ENCODE results near the gene PLK3.
"Not testable (repeated sequence)": the region's sequence is repeated elsewhere in the genome, so short reads cannot be mapped to it uniquely, and the experiment has no call there.

PLK3 gene

DNA sequence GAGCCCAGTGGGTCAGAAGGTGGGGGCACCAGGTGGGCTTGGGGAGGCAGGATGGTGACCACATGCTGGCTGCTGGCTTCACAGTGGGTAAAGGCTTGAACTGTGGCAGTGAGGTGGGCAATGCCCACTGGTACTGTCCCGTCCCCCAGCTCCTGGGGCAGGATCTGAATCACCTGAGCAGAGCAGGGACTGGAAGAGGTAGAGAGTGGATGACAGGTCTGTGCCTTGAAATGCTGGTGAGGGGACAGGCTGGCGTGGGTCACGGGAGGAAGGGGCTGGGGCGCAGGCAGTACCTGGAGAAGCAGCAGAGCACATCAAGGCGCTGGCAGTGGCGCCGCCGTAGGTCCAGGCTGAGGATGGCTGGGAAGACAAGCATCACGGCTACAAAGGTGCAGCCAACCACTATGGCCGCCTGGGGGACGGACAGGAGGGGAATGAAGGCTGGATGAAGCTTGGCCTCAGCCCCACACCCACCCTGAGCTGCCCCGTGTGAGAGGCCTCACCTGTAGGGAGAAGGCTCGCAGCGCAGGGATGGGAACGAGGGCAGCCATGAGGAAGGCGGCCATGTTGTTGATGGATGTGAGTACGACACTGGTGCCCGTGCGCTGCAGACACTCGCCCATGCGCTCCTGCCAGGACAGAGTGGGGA, 27.9 kb downstream of the PLK3 start:
- DNase-seq (ENCODE audit: low read depth, low spot score), result no peak

DNA sequence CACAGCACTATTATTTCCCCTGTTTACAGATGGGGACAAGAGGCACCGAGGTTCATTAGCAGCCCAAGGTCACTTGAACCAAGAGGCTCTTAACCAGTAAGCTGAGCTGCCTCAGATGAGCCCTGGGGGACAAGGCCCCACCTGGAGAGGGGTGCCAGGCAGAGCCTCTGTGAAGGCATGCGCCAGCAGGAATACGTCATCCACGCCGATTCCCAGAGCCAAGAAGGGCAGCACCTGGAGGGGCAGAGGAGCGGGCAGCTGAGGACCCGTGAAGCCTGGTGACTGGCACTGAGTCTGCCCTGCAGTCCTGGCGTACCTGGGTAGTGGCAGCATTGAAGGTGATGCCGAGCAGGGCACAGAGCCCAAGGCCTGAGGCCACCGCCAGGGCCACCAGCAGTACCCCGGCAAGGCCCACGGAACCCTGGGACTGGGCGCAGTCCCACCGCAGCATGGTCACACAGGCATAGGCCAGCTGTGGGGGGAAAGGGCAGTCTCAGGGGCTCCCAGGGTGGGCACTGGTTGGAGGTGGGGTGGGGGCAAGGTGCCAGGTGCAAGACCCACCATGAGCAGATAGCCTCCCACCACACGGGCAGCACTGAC, 28.8 kb downstream of the PLK3 start:
- no peak for DNase-seq (ENCODE audit: low read depth, low spot score)

DNA sequence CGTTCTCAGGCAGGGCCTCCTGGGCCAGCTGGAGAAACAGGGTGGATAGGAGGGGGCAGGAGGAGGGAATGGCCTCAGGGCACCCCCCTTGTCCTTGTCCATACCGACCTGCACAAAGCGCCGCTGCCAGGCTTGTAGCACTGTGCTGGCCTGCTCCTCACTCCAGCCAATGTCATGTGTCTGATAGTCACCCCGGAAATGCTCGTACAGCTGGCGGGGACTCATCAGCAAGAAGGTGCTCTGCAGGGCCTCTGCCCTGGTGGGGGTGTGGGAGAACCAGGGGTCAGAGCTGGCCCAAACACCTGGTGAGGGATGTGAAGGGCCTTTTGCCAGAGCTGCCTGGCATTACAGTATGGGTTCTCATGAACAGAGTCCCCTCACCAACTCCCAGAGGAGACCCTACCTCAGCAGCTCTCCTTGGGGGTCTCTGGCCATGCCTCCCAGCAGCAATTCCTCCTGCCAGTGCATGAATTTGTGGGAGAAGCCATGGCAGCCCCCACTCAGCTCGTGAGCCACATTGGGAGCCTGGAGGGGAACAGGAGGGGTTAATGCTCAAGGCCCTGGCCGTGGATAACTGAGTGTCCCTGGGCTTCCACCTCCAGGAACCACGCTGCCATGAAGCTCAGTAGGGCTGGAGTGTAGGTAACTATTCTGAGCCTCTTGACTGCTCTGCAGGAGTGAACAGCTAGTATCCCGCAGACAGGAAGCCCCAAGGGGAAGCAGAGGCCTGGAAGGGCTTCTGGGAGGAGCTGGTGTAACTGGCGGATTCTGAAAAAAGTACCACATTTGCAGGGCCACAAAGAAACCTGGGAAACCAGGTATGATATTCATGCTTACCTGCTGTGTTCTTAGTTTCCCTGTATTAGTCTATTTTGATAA, 29.6 kb downstream of the PLK3 start:
- no peak for DNase-seq (ENCODE audit: low read depth, low spot score)

DNA sequence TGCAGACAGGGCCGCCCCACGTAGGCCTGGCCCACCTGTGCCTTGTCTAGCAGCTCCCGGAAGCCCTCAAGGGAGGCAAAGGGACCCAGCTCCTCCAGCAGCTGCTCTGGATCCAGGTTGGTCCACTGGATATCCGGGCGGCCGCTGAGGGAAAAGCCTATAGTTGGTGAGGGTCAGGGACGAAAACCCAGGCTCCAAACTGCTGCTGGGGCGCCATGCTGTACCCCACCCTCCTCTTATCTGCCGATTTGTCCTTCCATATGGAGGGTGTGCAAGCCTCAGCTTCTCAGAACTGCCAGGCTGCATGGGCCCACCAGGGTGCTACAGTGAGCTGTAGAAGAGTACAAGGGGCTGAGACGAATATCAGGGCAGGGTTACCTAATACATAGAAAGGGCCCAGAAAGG, 30.7 kb downstream of the PLK3 start:
- DNase-seq (ENCODE audit: low read depth, low spot score), result no peak

DNA sequence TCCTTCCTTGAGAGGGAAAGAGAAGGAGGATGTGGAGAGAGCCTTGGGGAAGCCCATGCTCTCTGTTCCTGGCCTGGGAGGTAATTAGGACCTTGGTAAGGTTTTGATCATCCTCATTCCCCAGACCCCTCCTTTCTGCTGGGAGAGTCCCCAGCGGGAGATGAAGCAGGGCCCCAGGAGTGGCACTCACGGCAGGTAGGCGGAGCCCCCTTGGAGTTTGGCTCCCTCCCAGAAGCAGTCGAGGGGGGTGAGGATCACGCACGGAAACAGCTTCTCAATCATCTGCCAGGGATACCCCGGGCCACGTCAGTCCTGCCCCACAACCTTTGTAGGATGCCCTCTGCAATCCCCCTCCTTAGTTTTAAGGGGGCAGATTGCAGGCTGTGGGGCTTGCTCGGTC, 31.3 kb downstream of the PLK3 start:
- no peak for DNase-seq (ENCODE audit: low read depth, low spot score)

DNA sequence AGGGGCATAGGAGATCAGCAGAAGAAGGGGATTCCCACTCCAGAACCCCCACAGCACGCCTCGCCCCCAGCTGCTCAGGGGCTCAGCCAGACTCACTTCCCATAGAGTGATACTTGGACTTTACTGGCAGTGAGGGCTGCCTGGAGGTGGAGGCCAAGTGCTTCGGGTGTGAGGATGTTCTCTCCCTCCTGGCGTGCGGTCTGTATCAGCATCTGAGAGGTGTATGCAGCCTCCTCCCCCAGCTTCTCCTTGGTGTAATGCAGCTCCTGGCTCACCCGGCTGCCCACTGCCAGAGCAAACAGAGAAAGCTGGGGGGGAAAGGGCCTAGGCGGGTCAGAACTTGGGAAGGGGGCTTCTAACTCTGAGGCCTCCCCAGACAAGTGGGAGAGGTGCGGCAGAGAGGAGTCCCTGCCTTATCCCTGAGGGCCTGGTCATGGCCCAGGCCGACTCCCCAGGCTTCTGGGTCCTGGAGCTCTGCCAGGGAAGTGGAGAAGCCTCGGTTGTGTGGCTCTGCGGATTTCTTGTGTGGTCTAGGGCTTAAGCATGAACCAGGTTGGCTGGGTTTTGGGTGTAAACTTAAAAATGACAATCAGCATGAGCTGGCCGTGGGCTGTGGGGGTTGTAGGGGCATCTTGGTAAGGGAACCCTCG, 32.0 kb downstream of the PLK3 start:
- no peak for DNase-seq (ENCODE audit: low read depth, low spot score)

DNA sequence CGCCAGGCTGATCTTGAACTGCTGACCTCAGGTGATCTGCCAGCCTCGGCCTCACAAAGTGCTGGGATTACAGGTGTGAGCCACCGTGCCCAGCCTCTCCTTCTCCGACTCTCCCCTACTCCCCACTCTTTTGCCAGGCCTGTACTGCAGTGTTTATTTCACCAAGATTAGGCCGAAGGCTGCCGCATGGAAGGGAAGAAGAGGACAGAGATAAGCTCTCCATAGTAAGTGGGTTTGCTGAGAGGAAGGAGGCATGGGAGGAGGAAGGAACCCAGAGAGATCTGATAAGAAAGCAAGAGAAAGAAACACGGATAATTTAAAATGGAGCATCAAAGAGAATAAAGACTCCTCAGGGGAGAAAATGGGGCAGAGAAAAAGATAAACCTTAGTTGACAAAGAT, 34.2 kb downstream of the PLK3 start:
- no peak for DNase-seq (ENCODE audit: low read depth, low spot score)

DNA sequence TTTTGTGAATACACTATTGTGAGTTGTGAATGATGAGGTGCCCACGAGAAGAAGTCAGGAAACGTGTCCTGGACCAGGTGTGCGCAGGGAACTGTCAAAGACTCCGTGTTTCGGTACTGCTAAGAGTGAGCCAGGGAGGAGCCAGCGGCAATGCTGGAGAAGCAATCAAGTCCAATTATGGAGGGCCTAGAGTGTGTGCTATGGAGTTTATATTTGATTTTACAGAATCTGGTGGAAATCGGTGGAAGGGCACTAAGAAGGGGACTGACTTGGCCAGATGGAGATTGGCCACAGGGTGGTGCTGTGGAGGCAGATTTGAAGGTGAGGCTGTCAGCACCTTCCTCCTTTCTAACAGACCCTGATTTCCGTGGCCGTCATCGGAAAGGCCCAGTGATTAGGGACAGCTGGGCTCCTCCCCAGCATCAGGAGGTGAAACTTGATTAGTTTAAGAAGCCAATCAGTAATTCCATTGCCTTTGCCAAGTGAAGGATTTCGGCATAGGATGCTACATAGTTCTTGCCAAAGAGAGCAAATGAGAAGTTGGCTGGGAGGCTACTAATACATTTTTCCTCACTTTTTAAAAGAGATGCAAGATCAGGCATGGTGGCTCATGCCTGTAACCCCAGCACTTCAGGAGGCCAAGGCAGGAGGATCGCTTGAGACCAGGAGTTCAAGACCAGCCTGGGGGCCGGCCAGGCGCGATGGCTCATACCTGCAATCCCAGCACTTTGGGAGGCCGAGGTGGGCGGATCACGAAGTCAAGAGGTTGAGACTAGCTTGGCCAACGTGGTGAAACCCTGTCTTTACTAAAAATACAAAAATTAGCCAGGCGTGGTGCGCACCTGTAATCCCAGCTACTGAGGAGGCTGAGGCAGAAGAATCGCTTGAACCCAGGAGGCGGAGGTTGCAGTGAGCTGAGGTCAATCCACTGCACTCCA, 35.8 kb downstream of the PLK3 start:
- DNase-seq (ENCODE audit: low read depth, low spot score), result peak; percentile 86

DNA sequence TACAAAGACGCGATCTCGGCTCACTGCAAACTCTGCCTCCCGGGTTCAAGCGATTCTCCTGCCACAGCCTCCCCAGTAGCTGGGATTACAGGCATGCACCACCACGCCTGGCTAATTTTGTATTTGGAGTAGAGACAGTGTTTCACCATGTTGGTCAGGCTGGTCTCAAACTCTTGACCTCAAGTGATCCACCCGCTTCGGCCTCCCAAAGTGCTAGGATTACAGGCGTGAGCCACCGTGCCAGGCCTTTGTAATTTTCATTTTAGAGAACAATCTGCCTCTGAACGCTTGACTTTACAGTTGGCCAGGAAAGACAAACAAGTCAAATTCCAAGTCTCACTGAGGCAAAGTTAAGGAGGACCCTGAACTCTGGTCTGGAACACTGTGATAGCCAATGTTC, 38.1 kb downstream of the PLK3 start:
- not testable (repeated sequence) for DNase-seq (ENCODE audit: low read depth, low spot score)

DNA sequence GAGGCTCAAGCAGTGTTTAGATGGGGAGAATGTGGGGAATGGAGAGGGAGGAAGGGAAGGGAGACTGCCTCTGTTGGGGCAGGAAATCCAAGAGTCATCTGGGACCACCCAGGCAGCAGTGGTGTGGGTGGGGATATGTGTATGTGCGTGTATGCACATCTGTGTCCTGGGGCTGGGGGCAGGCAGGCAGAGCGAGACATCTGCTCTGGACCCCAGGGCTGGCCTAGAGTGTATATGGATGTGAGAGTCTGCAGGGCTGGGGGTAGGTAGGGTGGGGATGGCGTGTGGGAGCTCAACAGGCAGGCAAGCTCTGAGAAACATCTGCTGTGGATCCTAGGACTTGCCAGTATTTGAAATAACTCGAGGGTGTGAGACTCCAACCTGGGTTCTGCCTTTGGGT, 39.4 kb downstream of the PLK3 start:
- no peak for DNase-seq (ENCODE audit: low read depth, low spot score)

DNA sequence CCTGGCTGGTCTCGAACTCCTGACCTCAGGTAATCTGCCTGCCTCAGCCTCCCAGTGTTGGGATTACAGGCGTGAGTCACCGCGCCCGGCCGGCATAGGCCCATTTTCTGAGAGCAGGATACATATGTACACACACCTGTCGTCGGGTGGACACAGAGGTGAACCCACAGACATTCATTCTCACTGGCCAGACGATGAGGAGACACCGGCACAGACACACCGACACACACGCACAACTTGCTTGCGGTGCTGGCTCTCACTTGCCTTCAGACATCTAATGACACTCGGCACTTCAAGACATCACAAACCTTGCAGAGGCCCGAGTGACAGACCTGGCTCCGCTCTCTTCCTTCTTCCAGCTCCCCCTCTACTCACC, 42.3 kb downstream of the PLK3 start:
- DNase-seq (ENCODE audit: low read depth, low spot score), result no peak

DNA sequence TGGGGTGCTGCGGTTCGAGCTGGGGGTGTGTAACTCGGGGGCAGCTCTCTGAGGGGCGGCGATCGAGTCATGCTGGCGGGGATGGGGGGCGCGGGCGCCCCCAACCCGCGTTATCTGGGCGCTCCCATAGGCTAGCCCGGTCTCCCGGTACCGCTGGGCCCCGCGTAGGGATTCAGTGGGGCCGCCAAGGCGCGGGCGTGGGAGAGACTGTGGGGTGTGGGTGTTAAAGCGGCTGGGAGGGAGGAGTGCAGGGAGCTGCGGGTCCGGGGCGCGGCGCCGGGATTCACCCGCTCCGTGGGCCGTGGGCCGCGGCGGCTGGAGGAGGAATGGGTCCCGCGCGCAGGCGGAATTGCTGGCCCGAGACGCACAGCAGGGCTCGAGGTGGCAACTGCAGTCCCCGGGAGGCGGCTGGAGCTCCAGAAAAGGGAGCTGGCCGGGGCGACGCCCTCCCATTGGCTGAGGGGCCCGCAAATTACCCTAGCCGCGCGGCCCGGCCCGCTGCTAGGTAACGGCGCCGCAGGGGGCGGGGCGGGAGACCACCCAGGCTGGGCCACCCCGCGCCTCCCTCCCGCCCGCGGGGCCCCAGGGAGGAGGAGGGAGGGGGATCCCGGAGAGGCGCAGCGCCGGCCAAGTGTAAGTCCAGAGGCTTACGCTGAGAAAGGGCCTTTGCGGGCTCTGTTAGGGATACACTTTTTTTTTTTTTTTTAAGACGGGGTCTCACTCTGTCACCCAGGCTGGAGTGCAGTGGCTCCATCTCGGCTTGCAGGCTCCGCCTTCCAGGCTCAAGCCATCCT, 42.9 kb downstream of the PLK3 start, which contains the start of gene PTCH2:
PTCH2 (minus strand) TSS at position 392 of the 794 bp plus-strand sequence; CDS start at position 71, 321 bp downstream.
- DNase-seq (ENCODE audit: low read depth, low spot score), result peak; percentile 95

DNA sequence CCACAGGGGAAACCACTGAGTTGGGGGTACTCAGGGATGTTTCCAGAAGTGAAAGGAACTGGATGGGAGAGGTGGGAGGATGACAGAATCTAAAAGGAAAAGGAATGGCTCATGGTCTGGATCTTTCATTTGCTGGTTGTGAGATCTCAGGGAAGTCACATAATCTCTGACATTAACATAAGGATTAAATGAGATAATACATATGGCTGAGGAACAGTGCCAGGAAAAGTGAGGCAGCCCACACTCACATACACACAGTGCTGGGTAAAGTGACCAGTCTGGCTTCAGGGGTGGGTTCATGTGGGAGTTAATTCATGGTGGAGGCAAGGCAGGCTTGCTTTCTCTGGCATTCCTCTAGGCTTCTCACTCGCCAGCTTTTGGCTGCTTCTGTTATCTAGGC, 46.8 kb downstream of the PLK3 start:
- no peak for DNase-seq (ENCODE audit: low read depth, low spot score)

DNA sequence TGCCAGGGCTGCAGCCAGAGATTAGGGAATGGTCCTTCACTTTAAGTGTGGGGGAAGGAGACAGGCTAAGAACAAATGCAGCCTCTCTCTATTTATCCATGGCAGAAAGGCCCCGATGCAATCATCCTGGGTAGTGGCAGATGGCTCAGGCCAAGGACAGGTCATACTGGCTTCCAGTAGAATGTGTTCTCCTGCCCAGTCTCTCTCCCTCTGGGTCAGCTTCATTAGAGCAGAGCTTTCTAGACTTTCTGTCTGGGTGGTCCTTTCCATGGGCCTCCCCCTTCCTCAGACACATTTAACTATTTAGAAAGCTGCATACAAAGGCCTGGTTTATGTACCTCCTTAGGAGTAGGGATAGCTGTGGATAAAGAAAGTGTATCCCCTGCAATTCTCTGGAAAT, 47.7 kb downstream of the PLK3 start:
- no peak for DNase-seq (ENCODE audit: low read depth, low spot score)

DNA sequence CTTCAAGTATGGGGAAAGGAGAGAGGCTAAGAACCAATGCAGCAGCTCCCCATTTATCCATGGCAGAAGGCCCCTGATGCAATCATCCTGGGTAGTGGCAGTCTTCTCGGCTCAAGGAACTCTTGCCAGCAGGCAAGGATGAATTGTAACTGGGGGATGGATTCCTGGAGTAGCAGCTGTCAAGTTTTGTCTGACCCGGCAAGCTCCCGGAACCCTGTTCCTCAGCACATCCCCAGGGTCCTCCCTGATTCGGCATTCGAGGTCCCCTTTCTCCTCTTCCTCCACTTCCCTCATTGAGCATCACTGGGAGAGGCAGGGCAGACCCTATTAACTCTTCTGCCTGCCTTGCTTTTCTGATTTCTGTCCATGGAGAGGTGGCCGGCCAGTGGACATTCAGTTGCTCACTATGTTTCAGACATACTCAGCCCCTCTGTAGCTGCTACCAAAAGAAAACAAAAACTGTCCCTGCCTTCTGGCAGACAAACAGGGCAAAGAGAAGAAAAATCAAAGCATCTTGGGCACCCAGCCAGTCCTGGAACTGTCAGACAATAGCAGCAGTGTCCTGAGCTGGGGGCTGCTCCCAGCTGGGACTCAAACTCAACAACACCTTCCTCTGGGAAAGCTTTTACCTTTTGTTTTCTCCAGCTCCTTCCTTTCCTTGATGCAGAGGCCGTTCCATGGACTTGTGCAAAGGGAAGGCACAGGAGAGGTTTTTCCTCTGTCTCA, 48.4 kb downstream of the PLK3 start:
- DNase-seq (ENCODE audit: low read depth, low spot score), result no peak

DNA sequence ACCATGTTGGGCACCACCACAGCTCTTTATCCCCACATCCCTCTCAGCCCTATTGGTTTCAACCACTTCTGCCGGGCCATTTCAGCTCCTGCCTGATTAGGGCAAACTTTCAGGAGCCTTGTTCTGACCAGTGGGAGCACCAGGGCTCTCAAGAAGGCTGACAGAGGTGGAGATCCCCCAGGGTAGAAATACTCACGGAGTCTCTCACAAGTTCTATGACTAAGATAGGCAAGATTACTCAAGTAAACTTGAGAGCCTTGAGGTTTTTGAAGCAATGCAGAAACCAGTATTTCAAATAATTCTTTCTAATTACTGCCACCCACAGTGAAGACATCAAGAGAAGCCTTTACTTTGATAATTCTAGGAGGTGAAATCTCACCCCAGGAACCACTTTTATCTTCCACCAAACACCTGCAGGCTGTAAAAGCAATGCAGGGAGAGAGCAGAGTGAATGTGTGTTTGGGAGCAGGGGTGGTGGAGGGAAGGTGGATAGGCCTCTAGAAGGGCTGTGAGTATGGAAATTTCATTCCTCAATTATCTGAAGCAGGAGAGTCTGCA, 49.5 kb downstream of the PLK3 start:
- no peak for DNase-seq (ENCODE audit: low read depth, low spot score)

DNA sequence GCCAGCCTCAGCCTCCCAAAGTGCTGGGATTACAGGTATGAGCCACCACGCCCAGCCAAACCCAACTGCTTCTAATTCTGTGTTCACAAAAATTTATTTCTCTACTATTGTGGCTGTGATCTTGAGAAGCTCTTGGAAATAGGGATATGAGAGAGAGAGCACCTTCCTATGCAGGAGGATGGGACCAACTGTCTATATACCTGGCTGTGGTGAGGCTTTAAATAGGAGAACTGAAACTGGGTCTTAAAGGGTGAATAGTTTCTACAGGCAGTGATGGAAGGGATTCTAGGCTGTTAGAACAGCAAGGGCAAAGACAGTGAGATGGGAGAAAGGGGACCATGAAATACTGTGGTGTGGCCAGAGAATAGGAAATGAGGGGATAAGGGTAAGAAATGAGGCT, 51.1 kb downstream of the PLK3 start:
- no peak for DNase-seq (ENCODE audit: low read depth, low spot score)

DNA sequence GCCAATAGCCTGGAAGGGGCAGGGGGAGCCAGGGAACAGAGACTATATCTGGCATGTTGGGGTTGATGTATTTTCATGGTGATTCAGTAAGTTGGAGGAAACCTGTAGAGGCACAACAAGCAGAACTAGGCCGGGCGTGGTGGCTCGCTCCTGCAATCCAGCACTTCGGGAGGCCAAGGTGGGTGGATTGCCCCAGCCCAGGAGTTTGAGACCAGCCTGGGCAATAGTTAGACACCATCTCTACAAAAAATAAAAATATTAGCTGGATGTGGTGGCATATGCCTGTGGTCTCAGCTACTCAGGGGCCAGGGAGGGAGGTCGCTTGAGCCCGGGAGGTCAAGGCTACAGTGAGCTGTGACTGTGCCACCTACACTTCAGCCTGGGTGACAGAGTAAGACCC, 53.0 kb downstream of the PLK3 start:
- no peak for DNase-seq (ENCODE audit: low read depth, low spot score)

DNA sequence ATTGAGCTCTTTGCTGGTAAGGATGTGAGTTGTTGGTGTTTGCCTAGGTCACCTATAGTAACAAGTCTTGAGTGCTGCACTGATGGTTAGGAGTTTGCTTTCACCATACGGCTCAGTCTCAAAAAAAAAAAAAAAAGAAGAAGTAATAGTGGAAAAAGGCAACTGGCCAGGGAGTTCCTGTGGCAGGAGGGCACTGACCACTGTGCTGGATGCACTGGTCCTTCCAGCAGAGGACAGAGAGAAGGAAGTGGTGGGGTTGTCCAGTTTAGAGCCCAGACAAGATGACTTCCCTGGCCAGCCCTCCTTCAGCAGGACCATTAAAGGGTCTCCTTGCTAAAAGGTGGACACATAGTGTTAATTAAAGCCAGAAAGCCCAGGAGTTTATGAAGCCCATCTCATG, 54.8 kb downstream of the PLK3 start:
- DNase-seq (ENCODE audit: low read depth, low spot score), result no peak

Data from ELF-1 (cell line).